Common myeloid progenitor, CD34-positive (primary cell): ENCODE data around the gene TSTD2.

Experiments used
- CTCF ChIA-PET: fragments of 350-600 bp; sonication (Branson Sonifier 250); formaldehyde crosslinking; loops from one replicate; lab custom pipeline; 2021; ENCODE audit warnings: antibody characterized with exemption; lab: Charles Lee
- POLR2A ChIA-PET: fragments of 350-600 bp; sonication (Branson Sonifier 250); formaldehyde crosslinking; loops from one replicate; lab custom pipeline; 2021; ENCODE audit warnings: antibody characterized with exemption; lab: Charles Lee
- DNase-seq, 3 donors: peaks; one replicate each; pipeline versions ENCODE4 v3.0.0 to v3.0.0-alpha.2; 2013
- H3K27ac ChIP-seq, 2 experiments: 1 replicate in 1 of 2; 2 replicates in 1 of 2; pipeline ENCODE4 v1.7.0; 2013; ENCODE audit warnings: inconsistent platforms in 2 of 2, low read length in 2 of 2, mild to moderate bottlenecking in 2 of 2, low read depth in 1 of 2, moderate library complexity in 1 of 2; ENCODE audit not compliant: severe bottlenecking in 2 of 2, insufficient read depth in 1 of 2, poor library complexity in 1 of 2
- H3K27me3 ChIP-seq, 5 experiments: replicated peaks in 2 of 5; 1 replicate in 3 of 5; 2 replicates in 2 of 5; pipeline versions ENCODE4 v1.6.1 to v1.7.0; 2013; ENCODE audit warnings: low read length in 4 of 5, mild to moderate bottlenecking in 2 of 5, moderate library complexity in 2 of 5, inconsistent platforms in 1 of 5; ENCODE audit not compliant: insufficient read depth in 5 of 5, control insufficient read depth in 4 of 5
- H3K36me3 ChIP-seq, 4 experiments: 1 replicate in 2 of 4; 2 replicates in 2 of 4; pipeline versions ENCODE4 v1.6.1 to v1.7.0; 2013; ENCODE audit warnings: low read length in 3 of 4, control low read depth in 1 of 4, mild to moderate bottlenecking in 1 of 4; ENCODE audit not compliant: control insufficient read depth in 4 of 4, insufficient read depth in 4 of 4
- H3K4me1 ChIP-seq, 4 experiments: 1 replicate in 3 of 4; 2 replicates in 1 of 4; pipeline versions ENCODE4 v1.6.1 to v1.7.1; 2013; ENCODE audit warnings: low read length in 3 of 4, mild to moderate bottlenecking in 3 of 4, control low read depth in 1 of 4, inconsistent platforms in 1 of 4, moderate library complexity in 1 of 4; ENCODE audit not compliant: control insufficient read depth in 4 of 4, insufficient read depth in 4 of 4; ENCODE audit errors: control extremely low read depth in 1 of 4
- H3K4me3 ChIP-seq, 7 experiments: 1 replicate in 4 of 7; 2 replicates in 3 of 7; pipeline versions ENCODE4 v1.5.1 to v1.7.0; 2013; ENCODE audit warnings: mild to moderate bottlenecking in 7 of 7, low read length in 6 of 7, moderate library complexity in 6 of 7, inconsistent platforms in 2 of 7, low read depth in 2 of 7, control low read depth in 1 of 7; ENCODE audit not compliant: insufficient read depth in 4 of 7, control insufficient read depth in 1 of 7; ENCODE audit errors: extremely low read depth in 1 of 7
- H3K9me3 ChIP-seq, 5 experiments: 1 replicate in 4 of 5; 2 replicates in 1 of 5; pipeline versions ENCODE4 v1.6.1 to v1.7.1; 2013; ENCODE audit warnings: low read length in 4 of 5, mild to moderate bottlenecking in 2 of 5, inconsistent platforms in 1 of 5, low read depth in 1 of 5, moderate library complexity in 1 of 5; ENCODE audit not compliant: control insufficient read depth in 4 of 5, insufficient read depth in 2 of 5; ENCODE audit errors: control extremely low read depth in 1 of 5
- WGBS: methylation state at CpG from one replicate; pipeline ENCODE4 v1.1.5; 2013; ENCODE audit not compliant: insufficient coverage; 5-methylcytosine and 5-hydroxymethylcytosine counted together

TSTD2 gene

DNA sequence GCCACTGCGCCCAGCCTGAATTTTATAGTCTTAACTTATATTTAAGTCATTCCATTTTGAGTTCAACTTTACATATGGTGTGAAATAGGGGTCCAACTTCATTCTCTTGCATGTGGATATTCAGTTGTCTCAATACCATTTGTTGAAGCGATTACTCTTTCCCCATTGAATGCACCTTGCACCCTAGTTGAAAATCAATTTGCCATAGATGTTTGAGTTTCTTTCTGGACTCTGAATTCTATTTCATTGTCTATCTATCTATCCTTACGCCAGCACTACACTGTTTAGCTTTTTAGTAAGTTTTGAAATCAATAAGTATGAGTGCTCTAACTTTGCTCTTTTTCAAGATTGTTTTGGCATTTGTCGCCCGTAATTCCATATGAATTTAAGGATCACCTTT lies 81.9 kb downstream of the TSTD2 start:
- Histone ChIP-seq H3K36me3 (no peaks in the 10 kb centered on the region), H3K4me3 (no peak overlapping the region), H3K27ac (no peak overlapping the region), H3K9me3 (no peaks in the 10 kb centered on the region), H3K4me1 (no peaks in the 10 kb centered on the region), H3K27me3 (peaks cover 0 to 3% (median 0%) of the 10 kb centered on the region in 5 experiments)
- WGBS: 100% methylated on average over 3 of the region's 5 CpGs
- CTCF ChIA-PET: no interaction called here
- POLR2A ChIA-PET: no interaction called here
- no peak for DNase-seq

GRCh38 chr9:97550386-97550785 lies 82.8 kb downstream of the TSTD2 start:
- Histone ChIP-seq H3K27me3 (peaks cover 0 to 3% (median 0%) of the 10 kb centered on the region in 5 experiments), H3K4me1 (no peaks in the 10 kb centered on the region), H3K9me3 (no peaks in the 10 kb centered on the region), H3K4me3 (no peak overlapping the region), H3K36me3 (no peaks in the 10 kb centered on the region), H3K27ac (no peak overlapping the region)
- WGBS: 100% methylated on average over 1 of the region's 1 CpG
- ChIA-PET POLR2A (no interaction called here), CTCF (no interaction called here)
- DNase-seq: no peak
